OCI-LY7 (cell line): ENCODE results near the gene NUTM2A. TPM values are rescaled to one million over a fixed set of nuclear protein-coding genes. Genes with fewer than 3 reads are reported as not detected.
"Not testable (repeated sequence)": the region's sequence is repeated elsewhere in the genome, so short reads cannot be mapped to it uniquely, and the experiment has no call there.

ENCODE experiments used
- Bru-seq: library from RNA; stranded (reverse); fragments of 400-500 nt; gene quantifications from one replicate; lab custom pipeline; 2021; lab: Mats Ljungman, UMichigan
- BruChase-seq, 2 experiments: library from RNA; stranded (reverse); fragments of 400-500 nt; gene quantifications; one replicate each; lab custom pipeline; 2021; lab: Mats Ljungman, UMichigan
- BruUV-seq: library from RNA; stranded (reverse); fragments of 400-500 nt; replicated peaks from 2 replicates; lab custom pipeline; 2021; lab: Mats Ljungman, UMichigan
- CTCF ChIA-PET: fragments of 300-600 bp; sonication (Branson Sonifier 250); formaldehyde crosslinking; loops from one replicate; lab custom pipeline; 2022; ENCODE audit warnings: antibody characterized with exemption; ENCODE audit not compliant: unreplicated experiment; lab: Charles Lee
- POLR2A ChIA-PET: fragments of 300-600 bp; sonication (Branson Sonifier 250); formaldehyde crosslinking; loops from one replicate; lab custom pipeline; 2022; ENCODE audit warnings: antibody characterized with exemption; lab: Charles Lee
- DNase-seq: peaks from one replicate; pipeline ENCODE4 v3.0.0-alpha.2; 2015; ENCODE audit warnings: low spot score
- H2AFZ ChIP-seq: fragments of 200-600 bp; sonication (generic), shearing (Covaris generic); 2 replicates; pipeline ENCODE4 v1.6.1; 2014; ENCODE audit warnings: mild to moderate bottlenecking, antibody characterized with exemption, low read length, moderate library complexity
- H3K27ac ChIP-seq: fragments of 200-600 bp; sonication (generic); 2 replicates; pipeline ENCODE4 v1.5.1; 2014; ENCODE audit warnings: mixed run types, low read depth, mild to moderate bottlenecking, moderate library complexity, low read length, inconsistent platforms; ENCODE audit not compliant: poor library complexity, severe bottlenecking
- H3K36me3 ChIP-seq: fragments of 200-600 bp; sonication (generic); 2 replicates; pipeline ENCODE4 v1.6.1; 2014; ENCODE audit warnings: mild to moderate bottlenecking, antibody characterized with exemption, low read length, moderate library complexity, mixed read lengths; ENCODE audit not compliant: insufficient read depth
- H3K4me1 ChIP-seq: fragments of 200-600 bp; sonication (generic); 2 replicates; pipeline ENCODE4 v1.5.1; 2014; ENCODE audit warnings: mild to moderate bottlenecking, low read length; ENCODE audit not compliant: insufficient read depth, poor library complexity, severe bottlenecking
- H3K4me2 ChIP-seq: fragments of 200-600 bp; sonication (generic); 2 replicates; pipeline ENCODE4 v1.6.1; 2014; ENCODE audit warnings: mild to moderate bottlenecking, low read length
- H3K4me3 ChIP-seq: fragments of 200-600 bp; sonication (generic); 2 replicates; pipeline ENCODE4 v1.5.1; 2014; ENCODE audit warnings: mild to moderate bottlenecking, low read depth, low read length; ENCODE audit not compliant: poor library complexity, severe bottlenecking
- H3K79me2 ChIP-seq: fragments of 200-600 bp; sonication (generic); 2 replicates; pipeline ENCODE4 v1.6.1; 2016; ENCODE audit warnings: low read depth, mild to moderate bottlenecking, low read length, moderate library complexity, mixed read lengths; ENCODE audit not compliant: insufficient read depth
- H3K9me2 ChIP-seq: fragments of 200-600 bp; sonication (generic); 2 replicates; pipeline ENCODE4 v1.6.1; 2016; ENCODE audit warnings: mild to moderate bottlenecking, low read length, mixed read lengths; ENCODE audit not compliant: insufficient read depth
- H3K9me3 ChIP-seq: fragments of 200-600 bp; sonication (generic); 2 replicates; pipeline ENCODE4 v1.6.1; 2014; ENCODE audit warnings: mild to moderate bottlenecking, mixed run types, low read length, mixed read lengths
- H4K20me1 ChIP-seq: fragments of 200-600 bp; sonication (generic); 2 replicates; pipeline ENCODE4 v1.6.1; 2014; ENCODE audit warnings: mild to moderate bottlenecking, antibody characterized with exemption, low read length, moderate library complexity, mixed read lengths; ENCODE audit not compliant: insufficient read depth
- intact Hi-C: fragments of 100-400 bp; cut with micrococcal nuclease; formaldehyde crosslinking; loops from one replicate; pipeline ENCODE4 v1.10.0; 2022; ENCODE audit not compliant: unreplicated experiment
- long read RNA-seq: library from polyadenylated mRNA; stranded (forward); transcript quantifications from one replicate; pipeline ENCODE4 v2.0.0, GENCODE V29; 2022
- total RNA-seq, 2 experiments: library from RNA; depleted of rRNA in 1 of 2; stranded (reverse); fragments of >200 nt in 1 of 2; shearing (Covaris generic) in 1 of 2; gene quantifications; 2 replicates each; pipeline ENCODE4 v1.2.3, GENCODE V29; 2014 to 2022

Gene NUTM2A
- total RNA-seq (2014; rRNA removed; shearing (Covaris generic)) (0.41 and 0.51 TPM in 2 replicates), total RNA-seq (2022) (0.97 and 1.1 TPM in 2 replicates), Bru-seq, nascent RNA (percentile 16 among the genes with signal in this experiment), BruChase-seq, experiment 1, labeled RNA remaining after a 6-hour chase (percentile 19 among the genes with signal in this experiment), BruChase-seq, experiment 2, labeled RNA remaining after a 2-hour chase (percentile 27 among the genes with signal in this experiment)
- long read RNA-seq, result 0 reads

- H3K36me3 ChIP-seq, H3K27ac ChIP-seq, H3K9me2 ChIP-seq, H4K20me1 ChIP-seq, H3K4me1 ChIP-seq, CTCF ChIA-PET, POLR2A ChIA-PET, DNase-seq, intact Hi-C loops, H3K79me2 ChIP-seq, H3K4me3 ChIP-seq, H2AFZ ChIP-seq, H3K9me3 ChIP-seq, H3K4me2 ChIP-seq: not testable (repeated sequence)
- TSS peak; percentile 76 for BruUV-seq
Measured at GRCh38 chr10:87225148-87225547, at the start of gene NUTM2A. TSS of gene NUTM2A (plus strand) at chr10:87225448. CDS start at chr10:87225831, 383 bp downstream.

- BruUV-seq, POLR2A ChIA-PET, intact Hi-C loops, CTCF ChIA-PET, H3K4me1 ChIP-seq, H3K4me2 ChIP-seq, H3K27ac ChIP-seq, H3K9me3 ChIP-seq, H3K4me3 ChIP-seq, H3K79me2 ChIP-seq, H2AFZ ChIP-seq, H3K9me2 ChIP-seq, DNase-seq, H4K20me1 ChIP-seq: not testable (repeated sequence)
- peaks cover 16% of the 10 kb centered on the region for H3K36me3 ChIP-seq
Measured at GRCh38 chr10:87177587-87177986, 47.7 kb upstream of the NUTM2A start.

- H3K79me2 ChIP-seq, intact Hi-C loops, H4K20me1 ChIP-seq, H3K4me2 ChIP-seq, BruUV-seq, H3K4me3 ChIP-seq, H2AFZ ChIP-seq, CTCF ChIA-PET, H3K4me1 ChIP-seq, H3K27ac ChIP-seq, H3K9me3 ChIP-seq, H3K9me2 ChIP-seq, POLR2A ChIA-PET: not testable (repeated sequence)
- DNase-seq, result peak; percentile 6
- H3K36me3 ChIP-seq, result peaks cover 42% of the 10 kb centered on the region
Measured at GRCh38 chr10:87184421-87184820, 40.8 kb upstream of the NUTM2A start.

GRCh38 chr10:87186016-87186415, 39.2 kb upstream of the NUTM2A start:
- BruUV-seq, CTCF ChIA-PET, H3K79me2 ChIP-seq: not testable (repeated sequence)

GRCh38 chr10:87187573-87187972, 37.7 kb upstream of the NUTM2A start:
- POLR2A ChIA-PET, H4K20me1 ChIP-seq, H3K4me2 ChIP-seq, H3K9me2 ChIP-seq, H3K79me2 ChIP-seq, intact Hi-C loops, CTCF ChIA-PET, H3K9me3 ChIP-seq, BruUV-seq, DNase-seq, H2AFZ ChIP-seq, H3K27ac ChIP-seq, H3K4me1 ChIP-seq, H3K4me3 ChIP-seq: not testable (repeated sequence)
- H3K36me3 ChIP-seq, result peaks cover 31% of the 10 kb centered on the region

More at GRCh38 chr10:87186016-87186415, 39.2 kb upstream of the NUTM2A start:
- H3K27ac ChIP-seq, intact Hi-C loops, DNase-seq, POLR2A ChIA-PET, H3K9me2 ChIP-seq, H2AFZ ChIP-seq, H3K9me3 ChIP-seq, H3K4me1 ChIP-seq, H3K4me2 ChIP-seq, H3K4me3 ChIP-seq, H4K20me1 ChIP-seq: not testable (repeated sequence)
- peaks cover 34% of the 10 kb centered on the region for H3K36me3 ChIP-seq

- DNase-seq, H4K20me1 ChIP-seq, H3K4me2 ChIP-seq, H3K27ac ChIP-seq, H3K9me3 ChIP-seq, H3K79me2 ChIP-seq, H3K9me2 ChIP-seq, CTCF ChIA-PET, H2AFZ ChIP-seq, H3K4me3 ChIP-seq, H3K4me1 ChIP-seq, POLR2A ChIA-PET, intact Hi-C loops, BruUV-seq: not testable (repeated sequence)
- peaks cover 20% of the 10 kb centered on the region for H3K36me3 ChIP-seq
Measured at GRCh38 chr10:87191841-87192240, 33.4 kb upstream of the NUTM2A start.
